DMS153 treated with DMSO at 0.1 percent for 48 hours (cell line): ENCODE measurements around the gene EREG.
A peak's percentile ranks its signal among the peaks of the same experiment; 100 is the strongest.

Experiments
- DNase-seq: peaks from one replicate; lab custom pipeline; 2025; ENCODE audit not compliant: unreplicated experiment; lab: John Stamatoyannopoulos, UW

The EREG gene, protein sequence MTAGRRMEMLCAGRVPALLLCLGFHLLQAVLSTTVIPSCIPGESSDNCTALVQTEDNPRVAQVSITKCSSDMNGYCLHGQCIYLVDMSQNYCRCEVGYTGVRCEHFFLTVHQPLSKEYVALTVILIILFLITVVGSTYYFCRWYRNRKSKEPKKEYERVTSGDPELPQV

DNA sequence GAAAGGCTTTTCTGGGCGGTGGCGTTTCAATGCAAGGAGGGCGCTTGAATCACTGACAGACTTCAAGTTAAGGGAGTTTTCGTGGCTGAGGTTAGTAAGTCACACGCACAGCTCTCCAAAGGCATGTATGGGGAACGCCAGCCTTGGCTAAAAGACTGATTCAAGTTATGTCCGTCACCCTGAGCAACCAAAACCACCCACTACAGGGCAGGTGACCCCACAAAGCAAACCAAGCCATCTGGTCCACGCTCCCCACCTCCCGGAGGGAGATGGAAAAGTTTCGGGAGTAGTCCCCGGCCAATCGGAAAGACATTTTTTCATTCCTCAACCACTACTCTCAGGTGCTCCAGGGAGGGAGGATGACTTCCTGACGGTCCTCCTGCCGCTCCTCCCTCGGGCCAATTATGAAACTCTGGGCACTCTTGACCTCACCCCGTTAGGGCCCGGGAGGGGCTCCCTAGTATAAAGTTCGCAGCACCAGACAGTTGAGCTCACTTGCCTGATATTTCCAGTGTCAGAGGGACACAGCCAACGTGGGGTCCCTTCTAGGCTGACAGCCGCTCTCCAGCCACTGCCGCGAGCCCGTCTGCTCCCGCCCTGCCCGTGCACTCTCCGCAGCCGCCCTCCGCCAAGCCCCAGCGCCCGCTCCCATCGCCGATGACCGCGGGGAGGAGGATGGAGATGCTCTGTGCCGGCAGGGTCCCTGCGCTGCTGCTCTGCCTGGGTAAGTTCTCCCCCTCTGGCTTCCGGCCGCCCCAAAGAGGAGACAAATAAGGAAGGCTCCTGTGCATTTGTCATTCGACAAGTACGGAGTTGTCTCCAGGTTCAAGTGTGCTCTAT is at the start of gene EREG:
EREG (plus strand) TSS at position 494 of the 840 bp plus-strand sequence; CDS start at position 658, 164 bp downstream.
- no peak for DNase-seq

DNA sequence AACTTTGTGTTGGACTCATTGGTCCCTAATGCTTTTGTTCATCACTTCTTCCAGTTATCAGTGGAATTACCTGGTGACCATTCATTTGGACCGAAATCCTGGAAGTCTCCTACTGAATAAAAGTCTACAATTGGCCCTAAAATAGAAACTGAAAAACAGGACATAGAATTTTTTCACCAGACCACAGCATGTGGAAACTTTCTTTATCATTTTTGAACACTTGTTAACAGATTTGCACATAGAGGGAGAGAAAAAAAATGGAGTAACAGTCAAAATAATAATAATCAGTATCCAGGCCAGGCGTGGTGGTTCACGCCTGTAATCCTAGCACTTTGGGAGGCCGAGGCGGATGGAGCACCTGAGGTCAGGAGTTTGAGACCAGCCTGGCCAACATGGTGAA is 49.6 kb upstream of the EREG start:
- DNase-seq: no peak

DNA sequence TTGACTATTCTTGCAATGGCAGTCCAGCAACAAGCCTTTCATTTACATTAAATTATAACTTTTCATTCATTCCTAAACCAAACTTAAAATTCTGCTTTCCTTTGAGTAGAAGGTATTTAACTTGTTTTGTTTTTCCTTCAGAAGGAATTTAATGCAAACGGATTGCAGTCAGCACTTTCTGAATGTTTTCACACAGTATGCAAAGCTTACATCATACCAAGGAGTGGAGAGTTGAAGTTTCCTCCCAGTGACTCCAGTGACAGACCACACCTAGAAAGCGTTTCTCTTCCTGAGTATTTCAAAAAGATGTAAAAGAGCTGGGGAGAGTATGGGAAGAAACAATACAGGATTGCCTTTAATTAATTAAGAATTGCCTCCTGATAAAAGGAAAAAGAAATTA is 48.5 kb upstream of the EREG start:
- DNase-seq: no peak

DNA sequence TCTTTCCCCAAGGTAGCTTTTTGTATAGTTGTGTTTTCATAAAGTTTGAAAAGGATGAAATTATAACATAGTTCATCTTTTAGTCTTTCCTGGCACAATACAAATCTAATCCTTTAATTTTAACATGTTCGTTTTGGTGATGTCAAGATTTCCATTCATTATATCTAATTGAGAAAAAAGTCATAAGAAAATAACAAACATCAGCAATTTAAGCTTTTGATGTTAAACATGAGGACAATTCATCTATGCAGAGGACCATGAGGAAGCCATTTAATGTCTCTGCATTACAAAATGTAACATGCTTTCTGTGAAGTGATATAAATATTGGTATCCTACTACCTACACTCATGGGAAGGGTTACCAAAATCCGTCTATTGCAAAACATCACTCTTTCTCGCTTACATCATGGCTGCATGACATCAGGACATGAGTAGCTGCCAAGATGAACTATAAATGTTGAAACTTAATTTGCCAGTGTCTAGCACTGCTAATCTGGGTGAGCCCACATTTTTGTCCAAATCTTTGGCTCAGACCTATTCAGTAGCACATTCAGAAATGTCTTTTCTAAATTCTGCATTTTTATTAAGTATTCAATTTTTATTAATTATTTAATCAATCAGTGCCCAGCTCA is 47.2 kb upstream of the EREG start:
- DNase-seq: no peak

DNA sequence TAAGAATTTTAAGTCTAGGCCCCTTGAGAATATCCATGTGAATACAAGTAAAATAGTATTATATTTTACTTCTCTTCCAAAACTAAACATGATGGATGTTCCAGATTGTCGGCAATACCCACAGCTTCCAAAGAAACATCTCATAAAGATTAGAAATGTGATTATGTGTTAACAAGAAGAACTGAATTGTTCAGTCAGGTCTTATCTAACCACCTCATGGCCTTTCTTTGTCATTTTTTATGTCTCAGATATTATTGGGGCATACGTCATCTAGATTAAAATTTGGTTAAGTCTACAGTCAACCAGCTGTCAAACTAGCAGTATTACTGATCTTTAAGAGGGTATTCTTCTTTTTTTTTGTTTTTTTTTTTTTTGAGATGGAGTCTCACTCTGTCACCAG is 46.7 kb upstream of the EREG start:
- no peak for DNase-seq

DNA sequence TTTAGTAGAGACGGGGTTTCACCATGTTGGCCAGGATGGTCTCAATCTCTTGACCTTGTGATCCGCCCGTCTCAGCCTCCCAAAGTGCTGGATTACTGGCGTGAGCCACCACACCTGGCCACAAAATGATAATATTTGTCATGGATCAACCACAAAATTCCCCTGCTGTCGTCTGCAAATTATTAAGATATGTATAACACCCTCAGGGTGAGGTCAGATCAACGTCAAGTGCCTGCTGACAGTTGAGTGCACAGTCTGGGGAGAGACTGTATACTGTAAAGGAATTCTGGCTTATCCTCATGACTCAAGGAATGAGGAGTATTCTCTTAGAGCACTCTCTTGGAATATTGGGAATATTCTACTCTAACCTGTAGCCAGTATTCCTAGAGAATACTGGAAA is 45.5 kb upstream of the EREG start:
- no peak for DNase-seq

DNA sequence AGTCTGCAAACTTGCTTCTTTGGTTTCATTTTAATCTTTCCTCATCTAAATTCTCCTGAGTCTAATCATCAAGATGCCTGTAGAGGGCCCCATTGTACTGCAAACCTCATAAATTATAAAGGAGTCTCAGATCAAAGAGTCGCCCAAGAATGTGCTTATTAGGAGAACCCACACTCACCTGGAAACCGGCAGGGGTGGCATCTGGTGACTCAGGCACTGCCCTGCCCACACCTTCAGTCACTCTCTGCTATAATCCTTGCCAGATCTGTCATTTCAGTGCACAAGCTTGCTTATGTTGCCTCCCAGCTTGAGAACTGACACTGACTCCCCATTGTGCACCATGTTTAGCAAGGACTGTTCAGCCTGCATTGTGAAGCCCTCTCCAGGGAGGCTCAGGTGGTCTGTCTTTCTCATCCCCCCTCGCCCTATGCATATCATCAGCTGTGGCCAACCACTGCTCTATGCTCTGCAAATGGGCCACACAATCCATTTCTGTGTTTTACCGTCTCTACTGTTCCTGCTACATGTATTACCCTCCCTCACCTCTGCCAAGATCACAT is 44.3 kb upstream of the EREG start:
- peak; percentile 50 for DNase-seq

DNA sequence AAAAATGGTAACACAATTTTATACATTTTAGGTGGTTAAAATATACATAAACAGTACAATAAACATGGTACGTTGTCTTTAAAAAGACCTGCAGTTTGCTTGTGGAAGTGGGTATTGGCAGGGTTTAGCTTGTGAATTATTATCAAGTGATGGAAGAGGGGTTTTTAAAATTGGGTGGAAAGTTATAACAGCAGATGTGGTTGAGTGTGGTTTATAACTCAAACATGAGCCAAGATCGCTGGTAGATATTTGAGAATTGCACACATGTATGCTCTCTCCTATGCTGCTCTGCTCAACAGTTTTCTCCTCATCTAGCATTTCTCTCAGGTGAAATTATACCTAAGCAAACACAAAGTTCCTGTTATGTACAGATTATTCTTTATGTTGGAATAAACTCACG is 42.6 kb upstream of the EREG start:
- no peak for DNase-seq

DNA sequence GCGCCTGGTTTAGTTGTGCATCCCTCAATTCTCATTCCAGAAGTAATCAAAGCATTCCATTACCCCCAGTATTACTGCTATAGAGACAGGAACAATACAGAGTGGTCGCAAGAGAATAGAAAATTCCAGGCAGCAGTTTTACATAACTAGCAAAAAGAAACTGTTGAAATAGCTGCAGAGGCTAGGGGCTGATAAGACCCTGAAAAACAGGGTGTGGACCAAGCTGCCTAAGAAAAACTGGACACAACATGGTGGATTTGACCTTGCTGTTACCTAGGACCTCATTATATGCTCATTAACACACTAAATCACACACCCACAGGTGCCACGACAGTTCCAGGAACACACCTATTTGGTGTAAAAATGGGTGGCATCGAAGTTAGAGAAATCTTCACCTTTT is 41.3 kb upstream of the EREG start:
- no peak for DNase-seq

DNA sequence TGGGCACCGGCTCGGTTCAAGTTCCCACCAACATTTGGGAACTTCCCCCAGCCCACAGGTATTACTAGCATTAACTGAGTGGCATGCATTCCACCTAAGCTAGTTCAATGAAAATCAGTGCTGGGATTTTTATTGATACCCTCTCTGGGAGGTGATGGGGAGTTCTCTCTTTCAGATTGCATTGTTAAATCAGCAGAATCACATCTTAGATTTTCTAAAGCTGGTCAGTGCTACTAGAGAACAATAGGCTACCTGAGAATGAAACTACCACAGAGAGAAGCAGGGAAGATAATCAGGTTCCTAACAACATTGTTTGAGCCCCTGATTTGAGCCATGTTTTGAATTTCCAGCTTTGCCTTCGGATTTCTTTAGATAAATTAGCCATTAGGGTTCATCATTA is 40.7 kb upstream of the EREG start:
- no peak for DNase-seq

DNA sequence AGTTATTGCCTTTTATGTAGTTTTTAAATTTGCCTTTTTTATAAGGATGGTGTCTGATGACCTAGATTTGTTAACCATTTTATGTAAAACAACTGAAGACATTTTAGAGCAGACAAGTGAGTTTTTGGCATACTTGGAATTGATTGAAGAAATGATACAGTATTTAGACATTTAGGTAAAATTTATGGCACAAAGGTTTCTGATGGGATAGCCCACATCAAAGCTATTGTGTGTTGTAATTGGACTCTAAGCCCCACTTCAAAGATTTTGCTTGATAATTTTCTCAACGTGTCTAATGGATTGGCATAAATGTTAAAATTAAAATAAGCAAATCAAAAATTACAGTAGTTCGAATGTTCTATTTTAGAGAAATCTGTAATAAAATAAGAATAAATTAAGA is 39.1 kb upstream of the EREG start:
- DNase-seq: no peak

DNA sequence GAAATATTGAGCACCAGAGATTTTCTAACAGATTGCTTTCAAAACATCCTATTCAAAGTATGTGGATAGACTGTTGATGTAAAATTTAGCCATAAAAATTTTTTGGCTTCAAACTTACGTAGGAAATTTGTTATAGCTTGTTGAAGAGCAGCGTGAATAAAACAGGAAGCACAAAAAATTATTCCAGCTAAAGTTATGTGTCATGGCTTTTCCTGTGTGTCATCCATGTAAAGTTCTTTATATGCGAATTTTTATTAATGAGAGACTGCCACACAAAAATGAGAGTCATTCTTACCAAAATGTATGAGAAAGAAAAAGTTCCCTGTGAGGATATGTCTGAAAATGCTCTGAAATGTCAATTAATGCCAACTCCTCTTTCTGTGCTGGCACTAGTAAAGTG is 37.2 kb upstream of the EREG start:
- no peak for DNase-seq

DNA sequence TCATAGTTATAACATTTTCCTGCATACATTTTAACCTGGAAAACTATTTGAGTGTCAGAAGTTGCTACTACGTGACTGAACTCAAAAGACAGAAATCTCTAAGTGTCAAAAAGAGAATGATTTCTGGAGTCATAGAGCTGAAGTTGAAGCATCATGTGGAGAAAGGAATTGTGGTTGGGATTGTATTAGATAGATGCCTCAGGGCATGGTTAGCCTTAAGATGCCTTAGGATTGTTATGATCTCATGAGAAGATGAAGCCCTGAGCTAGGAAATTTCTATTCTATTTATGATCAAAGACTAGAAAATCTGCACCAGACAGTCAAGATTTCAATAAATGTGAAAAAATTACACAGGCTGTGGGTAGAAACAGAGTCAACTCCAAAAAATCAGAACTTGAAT is 36.4 kb upstream of the EREG start:
- no peak for DNase-seq

DNA sequence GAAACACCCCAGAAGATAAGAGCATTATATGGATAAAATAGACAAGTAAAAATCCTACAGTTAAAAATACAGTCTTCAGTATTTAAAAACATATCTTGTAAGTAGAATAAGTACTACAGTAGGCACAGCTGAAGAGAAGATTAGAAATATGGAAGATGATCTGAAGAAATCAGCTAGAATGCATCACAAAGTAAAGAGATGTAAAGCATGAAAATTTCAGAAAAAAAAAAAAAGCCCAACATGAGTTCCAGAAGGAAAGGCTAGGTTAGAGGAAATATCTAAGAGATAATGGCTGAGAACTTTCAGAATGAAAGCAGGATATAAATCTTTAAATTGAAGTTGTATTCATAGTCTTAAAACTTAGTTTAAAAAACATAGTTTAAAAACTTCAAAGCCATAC is 35.6 kb upstream of the EREG start:
- no peak for DNase-seq

DNA sequence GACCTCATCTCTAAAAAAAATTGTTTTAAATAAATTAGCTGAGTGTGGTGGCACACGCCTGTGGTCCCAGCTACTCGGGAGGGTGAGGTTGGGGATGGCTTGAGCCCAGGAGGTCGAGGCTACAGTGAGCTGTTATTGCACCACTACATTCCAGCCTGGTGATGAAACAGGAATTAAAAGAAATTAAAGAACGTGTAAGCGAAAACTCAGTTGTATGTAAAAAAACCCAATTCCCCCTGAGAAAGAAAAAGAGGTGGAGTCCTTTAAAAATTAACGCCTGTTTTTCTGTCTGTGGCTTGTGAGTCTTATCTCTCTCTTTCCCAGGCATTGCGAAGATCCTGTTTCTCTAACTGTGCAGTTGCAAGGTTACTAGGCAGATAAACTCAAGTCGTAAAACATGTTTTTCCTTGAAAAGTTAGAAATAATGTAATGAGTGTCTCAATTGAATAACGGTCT is 34.6 kb upstream of the EREG start:
- DNase-seq: no peak

DNA sequence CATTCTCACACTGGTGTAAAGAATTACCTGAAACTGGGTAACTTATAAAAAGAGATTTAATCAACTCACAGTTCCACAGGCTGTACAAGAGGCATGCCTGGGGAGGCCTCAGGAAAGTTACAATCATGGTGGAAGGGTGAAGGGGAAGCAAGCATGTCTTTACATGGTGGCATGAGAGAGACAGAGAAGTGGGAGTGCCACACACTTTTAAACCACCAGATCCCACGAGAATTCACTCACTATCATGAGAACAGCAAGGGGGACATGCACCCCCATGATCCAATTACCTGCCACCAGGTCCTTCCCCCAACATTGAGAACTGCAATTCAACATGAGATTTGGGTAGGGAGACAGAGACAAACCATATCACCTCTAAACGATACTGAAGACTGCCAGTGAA is 33.7 kb upstream of the EREG start:
- no peak for DNase-seq

DNA sequence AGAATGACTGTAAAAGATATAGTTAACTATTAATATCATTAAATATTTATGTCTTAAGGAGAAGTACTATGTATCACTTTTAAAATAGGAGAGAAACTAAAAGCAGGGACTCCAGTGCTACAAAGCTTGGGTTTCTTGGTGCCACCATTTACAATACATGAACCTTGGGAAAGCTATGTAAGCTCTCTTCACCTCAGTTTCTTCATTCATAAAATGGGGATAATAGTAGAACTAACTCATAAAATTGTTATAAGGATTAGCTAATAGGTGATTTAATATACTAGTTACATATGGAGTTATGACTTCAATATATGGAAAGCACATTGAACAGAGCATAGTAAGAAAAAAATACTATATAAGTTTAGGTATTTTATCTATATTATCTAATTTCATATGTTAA is 33.0 kb upstream of the EREG start:
- no peak for DNase-seq

DNA sequence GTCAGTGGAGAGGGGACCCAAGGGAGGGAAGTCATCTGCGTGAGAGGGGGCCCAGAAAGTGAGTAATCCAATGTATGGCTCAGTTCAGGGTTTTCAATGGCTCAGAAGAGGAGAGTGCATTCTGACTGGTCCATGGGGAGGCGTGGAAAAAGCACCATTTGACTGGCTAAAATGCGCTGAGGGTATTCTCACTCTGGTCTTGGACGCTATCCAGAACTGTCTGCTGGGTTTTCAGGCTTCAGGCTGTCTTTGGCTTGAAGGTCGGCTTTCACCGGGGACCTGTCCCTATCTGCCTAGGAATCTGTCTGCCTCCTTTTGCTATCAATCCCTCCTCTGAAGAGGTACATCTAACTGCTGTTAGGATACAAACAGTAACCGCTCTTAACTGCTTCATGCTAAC is 30.3 kb upstream of the EREG start:
- no peak for DNase-seq

DNA sequence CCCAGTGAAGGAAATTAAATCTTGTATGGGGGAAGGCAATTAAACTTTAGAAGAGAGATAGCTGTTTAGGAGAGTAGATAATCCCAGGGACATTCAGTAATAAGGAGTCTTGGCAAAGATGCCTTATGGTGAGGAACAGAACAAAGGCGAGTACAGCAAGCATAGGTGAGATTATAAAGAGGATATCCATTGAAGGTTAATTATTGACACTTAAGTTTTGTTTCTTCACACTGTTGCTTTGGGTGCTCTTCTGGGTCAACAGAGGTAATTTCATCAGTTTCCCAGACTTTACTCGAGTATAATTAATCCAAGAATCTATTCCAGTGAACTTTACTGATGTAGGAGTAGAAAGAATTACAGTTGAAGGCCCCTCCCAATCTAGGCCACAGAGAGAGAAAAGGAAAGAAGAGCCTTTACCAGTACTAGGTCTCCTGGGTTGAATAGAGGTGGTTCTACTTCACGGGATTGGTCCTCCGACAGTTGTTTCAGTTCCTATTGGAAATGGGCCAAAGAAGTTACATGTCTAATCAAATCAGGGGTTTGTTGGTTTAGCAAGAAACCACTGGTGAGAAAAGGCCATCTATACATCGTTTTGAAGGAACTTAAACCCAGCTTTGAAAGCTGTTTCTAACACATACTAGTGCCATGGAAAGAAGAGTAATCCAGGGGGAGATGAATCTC is 29.5 kb upstream of the EREG start:
- DNase-seq: no peak

DNA sequence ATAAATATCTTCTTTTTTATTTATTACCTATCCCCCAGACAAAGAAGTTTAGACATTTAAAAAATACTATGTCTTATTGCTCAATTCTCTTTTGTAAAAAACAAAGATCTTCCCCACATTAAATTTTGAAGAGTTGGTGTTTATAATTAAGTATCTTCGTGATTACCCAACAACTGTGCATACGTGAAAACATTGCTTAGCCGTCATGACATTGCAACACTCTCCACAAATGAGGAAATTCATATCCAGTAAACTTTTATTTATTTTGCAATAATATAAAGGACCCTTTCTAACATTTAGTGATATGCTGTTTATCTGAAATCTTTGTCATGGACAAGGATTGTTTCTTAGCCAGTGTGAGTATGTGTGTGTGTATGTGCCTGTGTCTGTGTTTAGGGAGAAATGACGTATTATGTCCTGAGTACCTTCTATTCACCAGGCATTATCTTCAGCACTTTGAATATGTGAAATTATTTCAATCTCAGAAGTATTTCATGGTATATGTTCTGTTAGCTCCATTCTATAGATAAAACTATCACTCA is 26.1 kb upstream of the EREG start:
- DNase-seq: no peak

DNA sequence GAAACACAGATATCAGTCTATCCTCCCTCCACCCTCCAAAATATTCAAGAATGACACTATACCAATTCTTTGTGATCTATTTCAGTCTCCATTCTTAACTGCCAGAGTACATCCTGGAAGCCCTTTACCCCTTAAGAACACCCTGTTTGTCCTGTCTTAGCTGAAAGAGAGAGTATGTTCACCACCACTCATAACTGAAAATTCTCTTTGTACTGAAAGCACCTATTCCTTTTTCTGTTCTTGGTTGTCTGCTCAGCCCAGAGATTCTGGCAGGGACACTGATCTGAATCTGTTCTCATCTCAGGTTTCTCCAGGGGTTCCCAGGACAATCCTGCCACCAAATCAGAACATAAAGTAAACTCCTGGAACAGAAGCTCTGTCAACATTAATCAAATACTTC is 25.4 kb upstream of the EREG start:
- no peak for DNase-seq
